ENCODE measurements around the gene RBFOX1.

DNA sequence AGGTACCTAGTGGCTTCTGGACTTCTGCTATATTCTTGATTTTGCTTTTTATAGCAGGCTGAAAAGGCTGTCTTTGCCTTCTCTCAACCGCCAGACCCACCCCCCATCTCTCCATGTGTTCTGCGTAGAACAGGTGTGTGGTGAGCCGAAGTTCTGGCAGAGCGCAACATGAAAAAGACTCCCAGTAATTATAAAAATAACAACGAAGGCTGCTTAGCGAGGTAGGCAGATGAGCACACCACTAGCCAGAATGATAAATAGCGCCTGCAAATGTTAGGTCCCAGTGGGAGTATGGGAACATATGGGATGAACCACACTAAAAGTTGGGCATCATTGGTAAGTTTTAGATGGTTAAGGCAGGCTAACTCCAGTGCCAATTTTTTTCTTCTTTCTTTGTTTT, 14.0 kb upstream of the RBFOX1 start:
- no peak for TF ChIP-seq EZH2 (IDR thresholded peaks at IDR 0.05; ENCODE audit: borderline replicate concordance, insufficient read depth, low read length, poor library complexity, severe bottlenecking)
- TF ChIP-seq, protein P1, sequence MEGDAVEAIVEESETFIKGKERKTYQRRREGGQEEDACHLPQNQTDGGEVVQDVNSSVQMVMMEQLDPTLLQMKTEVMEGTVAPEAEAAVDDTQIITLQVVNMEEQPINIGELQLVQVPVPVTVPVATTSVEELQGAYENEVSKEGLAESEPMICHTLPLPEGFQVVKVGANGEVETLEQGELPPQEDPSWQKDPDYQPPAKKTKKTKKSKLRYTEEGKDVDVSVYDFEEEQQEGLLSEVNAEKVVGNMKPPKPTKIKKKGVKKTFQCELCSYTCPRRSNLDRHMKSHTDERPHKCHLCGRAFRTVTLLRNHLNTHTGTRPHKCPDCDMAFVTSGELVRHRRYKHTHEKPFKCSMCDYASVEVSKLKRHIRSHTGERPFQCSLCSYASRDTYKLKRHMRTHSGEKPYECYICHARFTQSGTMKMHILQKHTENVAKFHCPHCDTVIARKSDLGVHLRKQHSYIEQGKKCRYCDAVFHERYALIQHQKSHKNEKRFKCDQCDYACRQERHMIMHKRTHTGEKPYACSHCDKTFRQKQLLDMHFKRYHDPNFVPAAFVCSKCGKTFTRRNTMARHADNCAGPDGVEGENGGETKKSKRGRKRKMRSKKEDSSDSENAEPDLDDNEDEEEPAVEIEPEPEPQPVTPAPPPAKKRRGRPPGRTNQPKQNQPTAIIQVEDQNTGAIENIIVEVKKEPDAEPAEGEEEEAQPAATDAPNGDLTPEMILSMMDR (IDR thresholded peaks at IDR 0.05; ENCODE audit: poor library complexity, severe bottlenecking) = no peak
